H4 (cell line): ENCODE measurements around the gene LSR. TPM values are rescaled to one million over a fixed set of nuclear protein-coding genes. Genes with fewer than 3 reads are reported as not detected.
A peak's percentile ranks its signal among the peaks of the same experiment; 100 is the strongest.

ENCODE experiments used
- DNase-seq: peaks from one replicate; pipeline ENCODE4 v3.0.0-alpha.2; 2015; ENCODE audit warnings: low spot score
- total RNA-seq: library from RNA; depleted of rRNA; stranded (reverse); fragments of >200 nt; shearing (Covaris generic); gene quantifications from 2 replicates; pipeline ENCODE4 v1.2.3, GENCODE V29; 2014

The LSR gene
- total RNA-seq, 1 experiment from 2014 or later, result 1.1 TPM

- no peak for DNase-seq
Observed at GRCh38 chr19:35247526-35248309, 1.1 kb upstream of the LSR start.

GRCh38 chr19:35249146-35249847 is 495 bp downstream of the LSR start:
- DNase-seq, result no peak

- no peak for DNase-seq
Observed at GRCh38 chr19:35249848-35250711, 1.3 kb downstream of the LSR start.

DNA sequence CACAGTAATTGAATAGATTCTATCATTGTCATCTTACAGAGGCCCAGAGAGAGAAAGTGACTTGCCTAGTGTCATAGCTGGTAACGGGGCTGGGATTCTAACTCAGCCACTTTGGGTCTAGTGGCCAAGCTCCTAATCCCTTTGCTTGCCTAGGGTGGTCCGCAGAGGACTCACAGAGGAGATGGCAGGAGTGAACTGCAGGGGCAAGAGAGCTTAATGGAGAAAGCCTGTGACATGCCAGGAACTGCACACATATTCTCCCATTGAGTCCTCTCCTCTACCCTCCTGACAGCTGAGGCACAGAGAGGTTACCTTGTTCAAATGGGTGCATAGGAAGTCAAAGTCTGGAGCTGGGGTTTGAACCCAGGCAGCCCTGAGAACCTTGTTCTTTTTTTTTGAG is 2.7 kb downstream of the LSR start:
- DNase-seq, result no peak

DNA sequence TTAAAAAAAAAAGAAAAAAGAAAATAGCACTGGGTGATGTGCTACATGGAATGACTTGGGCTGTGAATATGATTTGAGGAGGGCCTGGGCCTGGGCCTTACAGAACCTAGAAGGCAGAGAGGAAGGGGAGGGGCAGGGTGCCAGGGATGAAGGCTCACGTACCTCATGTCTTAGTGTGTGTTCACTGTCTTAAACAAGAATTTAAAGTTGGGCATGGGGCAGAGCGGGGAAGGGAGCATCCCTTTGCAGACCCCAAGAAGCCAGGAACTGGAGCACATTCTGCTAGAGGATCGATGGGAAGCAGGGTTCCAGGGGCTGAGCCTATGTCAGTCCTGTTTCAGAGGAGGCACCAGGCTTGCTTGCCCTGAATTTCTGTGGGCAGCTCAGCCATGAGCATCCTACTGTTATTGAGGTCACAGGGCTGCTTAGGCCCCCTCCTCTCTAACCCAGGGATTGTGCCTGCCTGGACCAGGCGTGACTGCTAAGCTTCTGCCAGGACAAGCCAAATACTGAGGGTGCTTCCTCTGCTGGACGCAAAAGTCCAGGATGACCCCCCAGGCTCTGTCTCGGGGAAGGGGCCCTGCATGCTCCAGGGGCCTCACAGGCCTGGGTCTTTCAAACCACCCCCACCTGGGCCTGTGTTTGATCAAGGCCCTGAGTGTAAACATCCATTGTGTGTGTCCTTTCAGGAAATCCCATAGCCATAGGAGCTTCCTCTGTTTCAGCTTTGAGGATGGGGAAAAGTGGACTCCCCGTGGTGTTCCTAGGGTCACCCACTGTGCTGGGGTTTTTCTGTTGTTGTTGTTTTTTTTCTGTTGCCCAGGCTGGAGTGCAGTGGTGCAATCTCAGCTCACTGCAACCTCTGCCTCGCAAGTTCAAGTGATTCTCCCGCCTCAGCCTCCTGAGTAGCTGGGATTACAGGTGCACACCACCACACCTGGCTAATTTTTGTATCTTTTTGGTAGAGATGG is 4.8 kb downstream of the LSR start:
- no peak for DNase-seq

- DNase-seq, result no peak
Observed at GRCh38 chr19:35254341-35255297, 5.8 kb downstream of the LSR start.

DNA sequence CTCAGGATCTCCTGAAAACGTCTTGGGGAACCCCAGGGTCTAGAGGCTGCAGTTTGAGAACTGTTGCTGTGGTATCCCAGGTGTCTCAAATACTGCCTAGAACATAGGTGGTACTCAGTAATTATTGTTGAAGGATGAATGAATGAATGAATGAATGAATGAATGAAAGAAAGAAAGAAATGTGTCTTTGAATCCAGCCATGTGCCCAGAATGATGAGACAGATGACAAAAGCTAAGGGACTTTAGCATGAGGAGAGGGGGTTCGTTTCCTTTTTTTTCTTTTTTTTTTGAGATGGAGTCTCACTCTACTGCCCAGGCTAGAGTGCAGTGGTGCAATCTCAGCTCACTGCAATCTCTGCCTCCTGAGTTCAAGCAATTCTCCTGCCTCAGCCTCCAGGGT is 7.8 kb downstream of the LSR start:
- DNase-seq, result no peak

DNA sequence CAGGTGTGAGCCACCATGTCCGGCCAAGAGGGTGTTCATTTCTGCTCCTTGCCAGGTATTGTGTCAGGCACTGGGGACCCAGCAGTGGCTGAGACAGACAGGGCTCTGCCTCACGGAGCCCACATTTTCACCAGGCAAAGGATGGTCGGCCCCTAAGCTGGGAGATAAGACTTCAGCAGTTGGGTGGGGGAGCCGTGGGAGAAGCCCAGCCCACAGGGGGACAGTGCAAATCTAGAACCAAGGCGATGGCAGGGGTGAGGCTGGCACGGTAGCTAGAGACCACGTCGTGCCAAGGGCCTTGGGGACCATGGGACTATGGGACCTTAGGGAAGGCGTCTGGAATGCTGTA is 8.3 kb downstream of the LSR start:
- peak; percentile 14 for DNase-seq

DNA sequence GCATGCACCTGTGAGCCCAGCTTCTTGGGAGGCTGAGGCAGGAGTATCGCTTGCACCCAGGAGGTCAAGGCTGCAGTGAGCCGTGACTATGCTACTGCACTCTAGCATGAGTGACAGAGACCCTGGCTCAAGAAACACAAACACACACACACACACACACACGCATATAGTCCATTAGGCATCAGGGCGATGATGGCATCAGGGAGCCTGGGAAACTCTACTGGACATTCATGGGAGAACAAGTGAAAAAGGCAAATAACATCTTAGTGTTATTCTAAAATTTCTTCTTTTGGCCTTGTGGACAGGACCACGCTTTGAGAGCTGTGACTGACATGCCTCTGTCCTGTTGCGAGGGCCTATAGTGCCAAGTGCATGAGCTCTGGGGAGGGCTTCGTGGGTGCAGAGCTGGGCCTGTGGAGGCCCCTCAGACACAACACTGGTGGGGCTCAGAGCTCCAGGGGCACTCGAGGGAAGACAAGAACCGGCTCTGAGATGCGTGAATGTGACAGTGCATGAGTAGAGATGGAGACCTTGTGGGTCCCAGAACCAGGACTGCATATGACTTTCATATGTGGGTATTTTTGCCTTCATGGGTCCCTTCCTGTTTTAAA is 12.0 kb downstream of the LSR start:
- DNase-seq, result peak; percentile 33

- DNase-seq, result peak; percentile 16
Observed at GRCh38 chr19:35261356-35262100, 12.7 kb downstream of the LSR start.

DNA sequence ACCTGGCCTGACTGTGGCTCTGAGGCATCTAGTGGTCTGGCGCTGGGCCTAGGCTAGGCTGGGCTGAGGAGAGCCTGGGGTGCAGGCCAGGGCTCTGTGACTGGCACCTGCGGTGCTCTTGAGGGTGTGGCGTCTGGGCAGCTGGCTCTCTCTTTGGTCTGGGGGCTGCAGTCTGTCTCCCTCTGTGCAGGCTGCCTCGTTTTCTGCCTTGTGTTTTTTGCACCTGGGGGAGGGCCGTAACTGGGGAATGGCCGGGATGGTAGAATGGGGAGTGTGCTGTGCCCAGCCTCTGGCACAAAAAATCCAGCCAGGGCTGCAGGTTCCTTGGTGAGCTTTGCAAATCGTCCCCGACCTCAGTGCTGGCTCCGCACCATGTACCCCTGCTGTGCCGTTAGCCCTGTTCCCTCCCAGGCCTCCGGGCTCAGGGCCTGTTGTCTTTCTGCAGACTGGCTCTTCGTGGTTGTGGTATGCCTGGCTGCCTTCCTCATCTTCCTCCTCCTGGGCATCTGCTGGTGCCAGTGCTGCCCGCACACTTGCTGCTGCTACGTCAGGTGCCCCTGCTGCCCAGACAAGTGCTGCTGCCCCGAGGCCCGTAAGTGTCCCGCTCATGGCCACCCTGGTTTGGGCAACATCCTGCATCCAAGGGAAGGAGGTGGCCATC is 13.4 kb downstream of the LSR start:
- peak; percentile 40 for DNase-seq

GRCh38 chr19:35264268-35265125 is 15.7 kb downstream of the LSR start:
- peak; percentile 20 for DNase-seq

DNA sequence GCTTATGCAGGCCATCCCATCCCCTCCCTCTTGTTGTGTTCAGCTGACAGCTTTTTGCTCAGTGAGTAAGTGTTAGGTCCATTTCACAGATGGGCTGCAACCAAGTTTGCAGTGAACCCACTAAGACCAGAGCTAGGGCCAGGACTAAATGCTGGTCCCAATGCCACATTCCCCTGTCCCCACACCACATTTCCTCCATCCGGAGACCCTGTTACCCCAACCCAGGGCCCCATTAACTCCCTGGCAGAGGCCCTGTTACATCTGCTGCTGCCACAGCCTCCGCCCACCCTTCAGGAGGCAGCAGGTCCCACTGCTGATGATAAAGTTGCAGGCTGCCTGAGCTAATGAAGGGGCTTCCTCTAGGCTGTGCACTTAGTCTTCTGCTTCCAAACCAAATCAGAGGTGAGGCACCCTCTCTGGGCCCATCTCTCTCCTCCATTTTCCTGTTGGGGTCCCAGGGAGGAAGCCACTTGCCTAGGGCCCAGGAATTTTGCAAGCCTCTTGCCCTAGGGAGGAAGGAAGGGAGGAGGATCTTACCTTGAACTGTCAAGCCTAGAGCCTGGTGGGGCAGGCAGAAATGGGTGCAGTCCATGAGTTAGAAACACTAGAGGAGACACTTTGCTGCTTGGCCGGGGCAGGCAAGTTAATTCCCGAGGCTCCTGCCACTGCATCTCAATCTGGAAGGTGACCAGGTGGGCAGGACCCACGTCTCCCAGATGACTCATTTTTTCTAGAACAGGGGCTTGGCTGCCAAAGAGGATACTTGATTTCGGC is 16.5 kb downstream of the LSR start:
- peak; percentile 14 for DNase-seq

GRCh38 chr19:35265900-35266519 is 17.2 kb downstream of the LSR start:
- DNase-seq, result no peak

- no peak for DNase-seq
Observed at GRCh38 chr19:35266520-35267352, 17.9 kb downstream of the LSR start.
